ENCODE results near the gene RPS18. TPM values are rescaled to one million over a fixed set of nuclear protein-coding genes. Genes with fewer than 3 reads are reported as not detected.

The RPS18 gene
- total RNA-seq, 1 experiment from 2014 or later: 4,062 TPM

GRCh38 chr6:33235221-33235634 lies 36.6 kb upstream of the RPS18 start:
- Histone ChIP-seq H3K4me3 (replicated peaks in 1 of 2; ENCODE audit: low read depth in 1 of 2, low read length in 2 of 2) (no peak overlapping the region), H3K79me2 (ENCODE audit: insufficient read depth, low read length) (no peaks in the 10 kb centered on the region), H3K36me3 (ENCODE audit: control insufficient read depth in 1 of 2, insufficient read depth in 2 of 2, low read length in 2 of 2) (no peaks in the 10 kb centered on the region), H3K27ac (ENCODE audit: low read depth, low read length) (no peak overlapping the region), H3K27me3 (ENCODE audit: insufficient read depth, low read length) (no peaks in the 10 kb centered on the region; the same call in 1 of the 2 replicates), H3K9me2 (ENCODE audit: insufficient read depth) (no peaks in the 10 kb centered on the region), H3K9me3 (ENCODE audit: control insufficient read depth in 1 of 2, insufficient read depth in 1 of 2, low read depth in 1 of 2, low read length in 2 of 2) (no peaks in the 10 kb centered on the region), H3K4me1 (ENCODE audit: control insufficient read depth in 1 of 2, insufficient read depth in 2 of 2, low read length in 2 of 2) (no peaks in the 10 kb centered on the region), H3K9ac (ENCODE audit: low read length) (no peak overlapping the region), H2AFZ (ENCODE audit: low read depth, low read length, poor library complexity, severe bottlenecking) (no peak overlapping the region), H3K4me2 (ENCODE audit: low read length) (no peak overlapping the region), H4K20me1 (ENCODE audit: insufficient read depth) (no peaks in the 10 kb centered on the region)
- ChIA-PET RAD21 (ENCODE audit: low non-redundant PET in 1 of 2, low total read pairs in 2 of 2, uncharacterized antibody in 2 of 2, unreplicated experiment in 2 of 2) (no interaction called here), POLR2A (no interaction called here), CTCF (interaction anchor here (1.7 kb wide), 1 partner anchor 13 kb away, joined by 5 read pairs; no protein-coding TSS in a partner anchor)
- no peak for DNase-seq (ENCODE audit: low read depth, low spot score)
- intact Hi-C loops (cut with micrococcal nuclease): no loop called here
- no TSS peak for BruUV-seq (replicated peaks)
- TF ChIP-seq SRF (IDR thresholded peaks at IDR 0.05; ENCODE audit: low read depth) (no peak), POLR2A (IDR thresholded peaks at IDR 0.05; ENCODE audit: borderline replicate concordance, extremely low read depth, insufficient read depth, insufficient read length) (no peak), EZH2phosphoT487 (IDR thresholded peaks at IDR 0.05; ENCODE audit: borderline replicate concordance) (no peak), MAX (IDR thresholded peaks at IDR 0.05) (no peak), FOSL1 (IDR thresholded peaks at IDR 0.05; ENCODE audit: low read depth) (no peak), EGR1 (IDR thresholded peaks at IDR 0.05; ENCODE audit: low read depth) (no peak)
- TF ChIP-seq, protein P1, sequence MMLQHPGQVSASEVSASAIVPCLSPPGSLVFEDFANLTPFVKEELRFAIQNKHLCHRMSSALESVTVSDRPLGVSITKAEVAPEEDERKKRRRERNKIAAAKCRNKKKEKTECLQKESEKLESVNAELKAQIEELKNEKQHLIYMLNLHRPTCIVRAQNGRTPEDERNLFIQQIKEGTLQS (IDR thresholded peaks at IDR 0.05): no peak
- no peak for ATAC-seq

DNA sequence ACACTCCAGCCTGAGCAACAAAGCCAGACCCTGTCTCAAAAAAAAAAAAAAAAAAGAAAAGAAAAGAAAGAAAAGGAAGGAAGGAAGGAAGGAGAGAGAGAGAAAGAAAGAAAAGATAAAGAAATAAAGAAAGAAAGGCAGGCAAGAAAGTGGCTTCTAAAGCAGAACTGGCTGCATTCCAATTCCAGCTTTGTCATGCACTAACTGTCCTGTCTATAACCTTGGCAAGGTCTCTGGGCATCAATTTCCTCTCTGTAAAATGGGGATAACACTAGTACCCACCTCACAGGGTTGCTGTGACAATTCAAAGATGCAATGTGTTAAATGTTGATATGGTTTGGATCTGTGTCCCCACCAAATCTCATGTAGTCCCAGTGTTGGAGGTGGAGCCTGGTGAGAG lies 35.5 kb upstream of the RPS18 start:
- ChIA-PET POLR2A (interaction anchor here (0.7 kb wide), 1 partner anchor 104 kb away, joined by 3 read pairs; no protein-coding TSS in a partner anchor), CTCF (interaction anchor here (0.8 kb wide), 1 partner anchor 12 kb away, joined by 3 read pairs; no protein-coding TSS in a partner anchor), RAD21 (ENCODE audit: low non-redundant PET in 1 of 2, low total read pairs in 2 of 2, uncharacterized antibody in 2 of 2, unreplicated experiment in 2 of 2) (no interaction called here)
- no peak overlapping the region for H3K4me3 ChIP-seq (replicated peaks in 1 of 2; ENCODE audit: low read depth in 1 of 2, low read length in 2 of 2)
- DNase-seq (ENCODE audit: low read depth, low spot score) (no peak), ATAC-seq (no peak)
- H3K27ac ChIP-seq (ENCODE audit: low read depth, low read length): no peak overlapping the region
- H3K9ac ChIP-seq (ENCODE audit: low read length): no peak overlapping the region
- H3K4me1 ChIP-seq (ENCODE audit: control insufficient read depth in 1 of 2, insufficient read depth in 2 of 2, low read length in 2 of 2): no peaks in the 10 kb centered on the region
- BruUV-seq (replicated peaks): no TSS peak
- H3K36me3 ChIP-seq (ENCODE audit: control insufficient read depth in 1 of 2, insufficient read depth in 2 of 2, low read length in 2 of 2): no peaks in the 10 kb centered on the region
- no peak for TF ChIP-seq YY1 (IDR thresholded peaks at IDR 0.05; ENCODE audit: extremely low read depth, insufficient replicate concordance, low read depth, low read length)
- TF ChIP-seq EZH2 (IDR thresholded peaks at IDR 0.05): no peak
- no peak for TF ChIP-seq JUND (IDR thresholded peaks at IDR 0.05)
- TF ChIP-seq, protein P1 (IDR thresholded peaks at IDR 0.05): no peak
- no peak for TF ChIP-seq SIN3A (IDR thresholded peaks at IDR 0.05; ENCODE audit: low read depth)
- TF ChIP-seq RAD21 (IDR thresholded peaks at IDR 0.05; ENCODE audit: low read depth): no peak
- TF ChIP-seq, protein P2, sequence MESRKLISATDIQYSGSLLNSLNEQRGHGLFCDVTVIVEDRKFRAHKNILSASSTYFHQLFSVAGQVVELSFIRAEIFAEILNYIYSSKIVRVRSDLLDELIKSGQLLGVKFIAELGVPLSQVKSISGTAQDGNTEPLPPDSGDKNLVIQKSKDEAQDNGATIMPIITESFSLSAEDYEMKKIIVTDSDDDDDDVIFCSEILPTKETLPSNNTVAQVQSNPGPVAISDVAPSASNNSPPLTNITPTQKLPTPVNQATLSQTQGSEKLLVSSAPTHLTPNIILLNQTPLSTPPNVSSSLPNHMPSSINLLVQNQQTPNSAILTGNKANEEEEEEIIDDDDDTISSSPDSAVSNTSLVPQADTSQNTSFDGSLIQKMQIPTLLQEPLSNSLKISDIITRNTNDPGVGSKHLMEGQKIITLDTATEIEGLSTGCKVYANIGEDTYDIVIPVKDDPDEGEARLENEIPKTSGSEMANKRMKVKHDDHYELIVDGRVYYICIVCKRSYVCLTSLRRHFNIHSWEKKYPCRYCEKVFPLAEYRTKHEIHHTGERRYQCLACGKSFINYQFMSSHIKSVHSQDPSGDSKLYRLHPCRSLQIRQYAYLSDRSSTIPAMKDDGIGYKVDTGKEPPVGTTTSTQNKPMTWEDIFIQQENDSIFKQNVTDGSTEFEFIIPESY (IDR thresholded peaks at IDR 0.05; ENCODE audit: extremely low read depth, insufficient replicate concordance, low read length): no peak
- no peak for TF ChIP-seq EGR1 (IDR thresholded peaks at IDR 0.05; ENCODE audit: low read depth)
- no peak for TF ChIP-seq ELF1 (IDR thresholded peaks at IDR 0.05; ENCODE audit: borderline replicate concordance, low read depth)
- no peak for TF ChIP-seq EZH2phosphoT487 (IDR thresholded peaks at IDR 0.05; ENCODE audit: borderline replicate concordance)
- TF ChIP-seq SRF (IDR thresholded peaks at IDR 0.05; ENCODE audit: low read depth): no peak
- TF ChIP-seq MAX (IDR thresholded peaks at IDR 0.05): no peak
- TF ChIP-seq POLR2A (IDR thresholded peaks at IDR 0.05; ENCODE audit: borderline replicate concordance, extremely low read depth, insufficient read depth, insufficient read length): no peak
- no peak for TF ChIP-seq FOSL1 (IDR thresholded peaks at IDR 0.05; ENCODE audit: low read depth)
- H3K79me2 ChIP-seq (ENCODE audit: insufficient read depth, low read length): no peaks in the 10 kb centered on the region
- H3K4me2 ChIP-seq (ENCODE audit: low read length): no peak overlapping the region
- no peak overlapping the region for H2AFZ ChIP-seq (ENCODE audit: low read depth, low read length, poor library complexity, severe bottlenecking)
- intact Hi-C loops (cut with micrococcal nuclease): no loop called here
- no peaks in the 10 kb centered on the region; the same call in 1 of the 2 replicates for H3K27me3 ChIP-seq (ENCODE audit: insufficient read depth, low read length)
- H3K9me3 ChIP-seq (ENCODE audit: control insufficient read depth in 1 of 2, insufficient read depth in 1 of 2, low read depth in 1 of 2, low read length in 2 of 2): no peaks in the 10 kb centered on the region
- no peaks in the 10 kb centered on the region for H4K20me1 ChIP-seq (ENCODE audit: insufficient read depth)
- no peaks in the 10 kb centered on the region for H3K9me2 ChIP-seq (ENCODE audit: insufficient read depth)
